ENCODE data around the gene LRRC38. TPM values are rescaled to one million over a fixed set of nuclear protein-coding genes. Genes with fewer than 3 reads are reported as not detected.

The LRRC38 gene
- total and polyA plus RNA-seq, 10 of the 15 experiments (the other 5 are each of a cell fraction or from before 2014, with no cell fraction given), result not detected

DNA sequence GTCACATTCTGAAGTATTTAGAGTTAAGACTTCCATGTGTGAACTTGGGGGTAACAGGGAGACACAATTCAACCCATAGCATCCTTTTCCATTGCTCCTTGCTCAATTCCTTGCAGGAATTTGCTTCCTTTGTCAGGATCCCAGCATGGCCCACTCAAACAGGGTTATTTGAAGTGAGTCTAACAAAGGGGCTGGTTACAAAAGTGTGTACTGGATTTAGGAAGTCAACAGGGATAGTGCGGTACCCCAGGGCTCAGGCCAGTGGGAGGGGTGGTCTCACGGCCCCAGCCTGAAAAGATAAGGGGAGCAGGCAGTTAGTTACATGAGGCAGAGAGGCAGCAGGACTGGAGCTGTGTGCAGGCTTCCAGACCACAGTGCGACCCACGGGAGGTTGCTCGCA lies 14.4 kb downstream of the LRRC38 start:
- ChIA-PET RAD21 (ENCODE audit: unreplicated experiment) (no interaction called here), POLR2A (no interaction called here), SMC1A (ENCODE audit: uncharacterized antibody, unreplicated experiment) (no interaction called here), CTCF (no interaction called here)
- Histone ChIP-seq H4K20me1 (ENCODE audit: control insufficient read depth, insufficient read depth) (no peaks in the 10 kb centered on the region), H3K4me3 (no peak overlapping the region), H3K27me3 (replicated peaks in 1 of 2; ENCODE audit: control insufficient read depth in 2 of 2, insufficient read depth in 2 of 2, low read length in 1 of 2) (peaks cover 0 to 3% of the 10 kb centered on the region in 2 experiments; a peak in 1 of 4 replicates), H3K9ac (ENCODE audit: control insufficient read depth, insufficient read depth, low read length) (no peak overlapping the region), H2AFZ (ENCODE audit: control insufficient read depth, low read depth, low read length) (no peak overlapping the region), H3K9me3 (replicated peaks; ENCODE audit: control insufficient read depth, insufficient read depth, low read length) (no peaks in the 10 kb centered on the region), H3K4me2 (ENCODE audit: control insufficient read depth, insufficient read depth) (no peak overlapping the region), H3K27ac (ENCODE audit: control insufficient read depth, insufficient read depth) (no peak overlapping the region), H3K36me3 (ENCODE audit: control insufficient read depth in 2 of 2, insufficient read depth in 2 of 2, low read length in 1 of 2) (no peaks in the 10 kb centered on the region), H3K79me2 (ENCODE audit: control insufficient read depth, insufficient read depth, low read length) (no peaks in the 10 kb centered on the region), H3K4me1 (ENCODE audit: control insufficient read depth, insufficient read depth, low read length) (no peaks in the 10 kb centered on the region)
- FAIRE-seq (no peak), ATAC-seq (no peak), DNase-seq (ENCODE audit: low read depth, low spot score) (no peak)
- 54% methylated on average over 5 of the region's 5 CpGs for WGBS (ENCODE audit: insufficient coverage, insufficient replicate concordance, low lambda C conversion rate, missing lambda C conversion rate)
- TF ChIP-seq NFXL1 (IDR thresholded peaks at IDR 0.05; ENCODE audit: borderline replicate concordance) (no peak), POLR2AphosphoS2 (IDR thresholded peaks at IDR 0.05; ENCODE audit: low read depth, low read length) (no peak), CHD2 (IDR thresholded peaks at IDR 0.05; ENCODE audit: borderline replicate concordance, low read depth, low read length) (no peak), CHD4 (IDR thresholded peaks at IDR 0.05) (no peak)
- in situ Hi-C loops (cut with MboI) (no loop called here), intact Hi-C loops (cut with micrococcal nuclease; ENCODE audit: unreplicated experiment) (no loop called here)
- BruUV-seq (replicated peaks), result no TSS peak

- WGBS (ENCODE audit: insufficient coverage, insufficient replicate concordance, low lambda C conversion rate, missing lambda C conversion rate), result under 1% methylated on average over 7 of the region's 7 CpGs
- no TSS peak for BruUV-seq (replicated peaks)
- CTCF ChIA-PET, result no interaction called here
- Histone ChIP-seq H3K9me3 (replicated peaks; ENCODE audit: control insufficient read depth, insufficient read depth, low read length) (no peaks in the 10 kb centered on the region), H4K20me1 (ENCODE audit: control insufficient read depth, insufficient read depth) (no peaks in the 10 kb centered on the region), H3K27ac (ENCODE audit: control insufficient read depth, insufficient read depth) (no peak overlapping the region), H3K4me3 (no peak overlapping the region), H2AFZ (ENCODE audit: control insufficient read depth, low read depth, low read length) (no peak overlapping the region), H3K79me2 (ENCODE audit: control insufficient read depth, insufficient read depth, low read length) (no peaks in the 10 kb centered on the region), H3K4me1 (ENCODE audit: control insufficient read depth, insufficient read depth, low read length) (no peaks in the 10 kb centered on the region), H3K4me2 (ENCODE audit: control insufficient read depth, insufficient read depth) (no peak overlapping the region), H3K9ac (ENCODE audit: control insufficient read depth, insufficient read depth, low read length) (no peak overlapping the region), H3K27me3 (replicated peaks in 1 of 2; ENCODE audit: control insufficient read depth in 2 of 2, insufficient read depth in 2 of 2, low read length in 1 of 2) (peaks cover 0 to 3% of the 10 kb centered on the region in 2 experiments; a peak in 1 of 4 replicates), H3K36me3 (ENCODE audit: control insufficient read depth in 2 of 2, insufficient read depth in 2 of 2, low read length in 1 of 2) (no peaks in the 10 kb centered on the region)
- intact Hi-C loops (cut with micrococcal nuclease; ENCODE audit: unreplicated experiment), result no loop called here
- POLR2A ChIA-PET, result no interaction called here
- ATAC-seq (no peak), DNase-seq (ENCODE audit: low read depth, low spot score) (no peak), FAIRE-seq (no peak)
- RAD21 ChIA-PET (ENCODE audit: unreplicated experiment), result no interaction called here
- SMC1A ChIA-PET (ENCODE audit: uncharacterized antibody, unreplicated experiment), result no interaction called here
- in situ Hi-C loops (cut with MboI), result no loop called here
- TF ChIP-seq, protein P1, sequence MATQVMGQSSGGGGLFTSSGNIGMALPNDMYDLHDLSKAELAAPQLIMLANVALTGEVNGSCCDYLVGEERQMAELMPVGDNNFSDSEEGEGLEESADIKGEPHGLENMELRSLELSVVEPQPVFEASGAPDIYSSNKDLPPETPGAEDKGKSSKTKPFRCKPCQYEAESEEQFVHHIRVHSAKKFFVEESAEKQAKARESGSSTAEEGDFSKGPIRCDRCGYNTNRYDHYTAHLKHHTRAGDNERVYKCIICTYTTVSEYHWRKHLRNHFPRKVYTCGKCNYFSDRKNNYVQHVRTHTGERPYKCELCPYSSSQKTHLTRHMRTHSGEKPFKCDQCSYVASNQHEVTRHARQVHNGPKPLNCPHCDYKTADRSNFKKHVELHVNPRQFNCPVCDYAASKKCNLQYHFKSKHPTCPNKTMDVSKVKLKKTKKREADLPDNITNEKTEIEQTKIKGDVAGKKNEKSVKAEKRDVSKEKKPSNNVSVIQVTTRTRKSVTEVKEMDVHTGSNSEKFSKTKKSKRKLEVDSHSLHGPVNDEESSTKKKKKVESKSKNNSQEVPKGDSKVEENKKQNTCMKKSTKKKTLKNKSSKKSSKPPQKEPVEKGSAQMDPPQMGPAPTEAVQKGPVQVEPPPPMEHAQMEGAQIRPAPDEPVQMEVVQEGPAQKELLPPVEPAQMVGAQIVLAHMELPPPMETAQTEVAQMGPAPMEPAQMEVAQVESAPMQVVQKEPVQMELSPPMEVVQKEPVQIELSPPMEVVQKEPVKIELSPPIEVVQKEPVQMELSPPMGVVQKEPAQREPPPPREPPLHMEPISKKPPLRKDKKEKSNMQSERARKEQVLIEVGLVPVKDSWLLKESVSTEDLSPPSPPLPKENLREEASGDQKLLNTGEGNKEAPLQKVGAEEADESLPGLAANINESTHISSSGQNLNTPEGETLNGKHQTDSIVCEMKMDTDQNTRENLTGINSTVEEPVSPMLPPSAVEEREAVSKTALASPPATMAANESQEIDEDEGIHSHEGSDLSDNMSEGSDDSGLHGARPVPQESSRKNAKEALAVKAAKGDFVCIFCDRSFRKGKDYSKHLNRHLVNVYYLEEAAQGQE (IDR thresholded peaks at IDR 0.05; ENCODE audit: low read depth, low read length), result no peak
- TF ChIP-seq ZZZ3 (IDR thresholded peaks at IDR 0.05; ENCODE audit: control insufficient read depth, insufficient read length, low read depth) (no peak), MEF2B (IDR thresholded peaks at IDR 0.05; ENCODE audit: partially characterized antibody, poor library complexity, severe bottlenecking) (no peak), PML (IDR thresholded peaks at IDR 0.05; ENCODE audit: low read length) (no peak), JUND (IDR thresholded peaks at IDR 0.05; ENCODE audit: low read depth, low read length) (no peak), SIN3A (IDR thresholded peaks at IDR 0.05; ENCODE audit: low read depth, low read length) (no peak), IRF5 (IDR thresholded peaks at IDR 0.05; ENCODE audit: borderline replicate concordance) (no peak), PAX8 (IDR thresholded peaks at IDR 0.05) (no peak), SREBF1 (IDR thresholded peaks at IDR 0.05; ENCODE audit: low read length) (no peak), EZH2 (IDR thresholded peaks at IDR 0.05; ENCODE audit: borderline replicate concordance, control insufficient read depth, low read depth, low read length) (no peak)
Measured at GRCh38 chr1:13498553-13498952, 15.2 kb downstream of the LRRC38 start.

All from GM12878 (cell line).